Stimulated activated naive CD8-positive, alpha-beta T cell treated with anti-CD3 and anti-CD28 coated beads, Interleukin-15, amount 100 ng/mL, for 72 hours (primary cell): ENCODE results near the gene PNP.
A peak's percentile ranks its signal among the peaks of the same experiment; 100 is the strongest.

Experiments
- ATAC-seq: fragments of 150-1000 bp; cut with Tn5 transposase; 2 replicates; pipeline ENCODE4 v1.10.0; 2021; ENCODE audit warnings: mild to moderate bottlenecking, moderate library complexity
- DNase-seq, 2 donors: peaks; one replicate each; pipeline ENCODE4 v3.0.0; 2021 to 2022
- H3K27ac Mint-ChIP-seq, 2 donors: one replicate each; pipeline ENCODE4 v1.8.0; 2022; ENCODE audit warnings: mild to moderate bottlenecking in 2 of 2, mixed read lengths in 2 of 2, moderate library complexity in 2 of 2
- H3K27me3 Mint-ChIP-seq: one replicate; pipeline ENCODE4 v1.8.0; 2022; ENCODE audit warnings: mixed read lengths
- H3K4me1 Mint-ChIP-seq: one replicate; pipeline ENCODE4 v1.8.0; 2022; ENCODE audit warnings: mild to moderate bottlenecking, mixed read lengths
- H3K4me3 Mint-ChIP-seq, 2 donors: one replicate each; pipeline ENCODE4 v1.8.0; 2022; ENCODE audit warnings: mild to moderate bottlenecking in 2 of 2, mixed read lengths in 2 of 2, moderate library complexity in 1 of 2
- H3K9me3 Mint-ChIP-seq, 2 donors: one replicate each; pipeline ENCODE4 v1.8.0; 2022; ENCODE audit warnings: mixed read lengths in 2 of 2

PNP gene

GRCh38 chr14:20470603-20470901 is 1.3 kb downstream of the PNP start:
- ATAC-seq (no peak), DNase-seq (no peak)
- H3K27me3 Mint-ChIP-seq, result no peaks in the 10 kb centered on the region
- peak overlapping the region; percentile 97 to 98 for H3K27ac Mint-ChIP-seq
- peak overlapping the region; percentile 96 for H3K4me3 Mint-ChIP-seq
- H3K9me3 Mint-ChIP-seq, result no peaks in the 10 kb centered on the region
- H3K4me1 Mint-ChIP-seq, result peaks cover 60% of the 10 kb centered on the region

GRCh38 chr14:20472536-20473169 is 3.4 kb downstream of the PNP start:
- peak overlapping the region; percentile 27 to 96 for H3K4me3 Mint-ChIP-seq
- H3K9me3 Mint-ChIP-seq, result no peaks in the 10 kb centered on the region
- H3K4me1 Mint-ChIP-seq, result peaks cover 78% of the 10 kb centered on the region
- H3K27ac Mint-ChIP-seq, result peak overlapping the region; percentile 81 to 95
- no peaks in the 10 kb centered on the region for H3K27me3 Mint-ChIP-seq
- ATAC-seq, result no peak
- no peak for DNase-seq

- Mint-ChIP-seq H3K27me3 (no peaks in the 10 kb centered on the region), H3K4me3 (peak overlapping the region in 1 of 2 donors; percentile 57), H3K9me3 (no peaks in the 10 kb centered on the region), H3K27ac (peak overlapping the region; percentile 94), H3K4me1 (peaks cover 68% of the 10 kb centered on the region)
- ATAC-seq, result no peak
- DNase-seq, result no peak
Observed at GRCh38 chr14:20476776-20477175, 7.6 kb downstream of the PNP start.

GRCh38 chr14:20477211-20477876 is 8.1 kb downstream of the PNP start:
- Mint-ChIP-seq H3K4me3 (peak overlapping the region; percentile 42 to 57), H3K9me3 (no peaks in the 10 kb centered on the region), H3K27me3 (no peaks in the 10 kb centered on the region), H3K4me1 (peaks cover 68% of the 10 kb centered on the region), H3K27ac (peak overlapping the region; percentile 90 to 94)
- peak; percentile 79 for ATAC-seq
- DNase-seq, result no peak

- H3K27ac Mint-ChIP-seq, result no peak overlapping the region
- H3K4me1 Mint-ChIP-seq, result peaks cover 56% of the 10 kb centered on the region
- H3K4me3 Mint-ChIP-seq, result no peak overlapping the region
- DNase-seq (no peak), ATAC-seq (no peak)
- no peaks in the 10 kb centered on the region for H3K9me3 Mint-ChIP-seq
- no peaks in the 10 kb centered on the region for H3K27me3 Mint-ChIP-seq
Observed at GRCh38 chr14:20478894-20479293, 9.7 kb downstream of the PNP start.

- H3K27me3 Mint-ChIP-seq, result no peaks in the 10 kb centered on the region
- H3K4me3 Mint-ChIP-seq, result no peak overlapping the region
Observed at GRCh38 chr14:20482382-20482781, 13.2 kb downstream of the PNP start.

GRCh38 chr14:20485900-20486299 is 16.7 kb downstream of the PNP start:
- H3K4me1 Mint-ChIP-seq, result peaks cover 45% of the 10 kb centered on the region
- no peak overlapping the region for H3K4me3 Mint-ChIP-seq
- H3K27ac Mint-ChIP-seq, result no peak overlapping the region
- no peak for ATAC-seq
- DNase-seq, result no peak
- H3K9me3 Mint-ChIP-seq, result no peaks in the 10 kb centered on the region
- H3K27me3 Mint-ChIP-seq, result no peaks in the 10 kb centered on the region

More at GRCh38 chr14:20482382-20482781, 13.2 kb downstream of the PNP start:
- no peak for DNase-seq
- Mint-ChIP-seq H3K4me1 (peaks cover 39% of the 10 kb centered on the region), H3K9me3 (no peaks in the 10 kb centered on the region), H3K27ac (peak overlapping the region in 1 of 2 donors; percentile 8)
- no peak for ATAC-seq

GRCh38 chr14:20486684-20487395 is 17.6 kb downstream of the PNP start:
- H3K27me3 Mint-ChIP-seq, result no peaks in the 10 kb centered on the region
- DNase-seq (no peak), ATAC-seq (no peak)
- H3K4me3 Mint-ChIP-seq, result peak overlapping the region; percentile 30 to 53
- H3K27ac Mint-ChIP-seq, result peak overlapping the region in 1 of 2 donors; percentile 47
- no peaks in the 10 kb centered on the region for H3K9me3 Mint-ChIP-seq
- H3K4me1 Mint-ChIP-seq, result peaks cover 52% of the 10 kb centered on the region

GRCh38 chr14:20487396-20487725 is 18.2 kb downstream of the PNP start:
- DNase-seq (no peak), ATAC-seq (no peak)
- no peaks in the 10 kb centered on the region for H3K27me3 Mint-ChIP-seq
- peaks cover 48% of the 10 kb centered on the region for H3K4me1 Mint-ChIP-seq
- H3K4me3 Mint-ChIP-seq, result peak overlapping the region in 1 of 2 donors; percentile 53
- no peak overlapping the region for H3K27ac Mint-ChIP-seq
- H3K9me3 Mint-ChIP-seq, result no peaks in the 10 kb centered on the region

- H3K27ac Mint-ChIP-seq, result peak overlapping the region; percentile 49 to 55
- ATAC-seq (peak; percentile 52), DNase-seq (no peak)
- peaks cover 56% of the 10 kb centered on the region for H3K4me1 Mint-ChIP-seq
- no peaks in the 10 kb centered on the region for H3K9me3 Mint-ChIP-seq
- H3K27me3 Mint-ChIP-seq, result no peaks in the 10 kb centered on the region
- H3K4me3 Mint-ChIP-seq, result peak overlapping the region; percentile 34 to 69
Observed at GRCh38 chr14:20489093-20489994, 20.1 kb downstream of the PNP start.

- DNase-seq, result no peak
- ATAC-seq, result no peak
- H3K27ac Mint-ChIP-seq, result peak overlapping the region in 1 of 2 donors; percentile 94
- no peaks in the 10 kb centered on the region for H3K27me3 Mint-ChIP-seq
- H3K4me1 Mint-ChIP-seq, result peaks cover 62% of the 10 kb centered on the region
- peaks cover 0 to 8% of the 10 kb centered on the region in 2 donors for H3K9me3 Mint-ChIP-seq
- H3K4me3 Mint-ChIP-seq, result peak overlapping the region; percentile 44 to 81
Observed at GRCh38 chr14:20490563-20490962, 21.4 kb downstream of the PNP start.

GRCh38 chr14:20492486-20492885 is 23.3 kb downstream of the PNP start:
- no peaks in the 10 kb centered on the region for H3K27me3 Mint-ChIP-seq
- ATAC-seq (no peak), DNase-seq (no peak)
- peaks cover 58% of the 10 kb centered on the region for H3K4me1 Mint-ChIP-seq
- H3K27ac Mint-ChIP-seq, result peak overlapping the region in 1 of 2 donors; percentile 67
- peaks cover 0 to 14% of the 10 kb centered on the region in 2 donors for H3K9me3 Mint-ChIP-seq
- no peak overlapping the region for H3K4me3 Mint-ChIP-seq

- H3K27ac Mint-ChIP-seq, result peak overlapping the region in 1 of 2 donors; percentile 91
- peaks cover 0 to 14% of the 10 kb centered on the region in 2 donors for H3K9me3 Mint-ChIP-seq
- no peak for DNase-seq
- peak overlapping the region in 1 of 2 donors; percentile 44 for H3K4me3 Mint-ChIP-seq
- no peak for ATAC-seq
- no peaks in the 10 kb centered on the region for H3K27me3 Mint-ChIP-seq
- peaks cover 57% of the 10 kb centered on the region for H3K4me1 Mint-ChIP-seq
Observed at GRCh38 chr14:20493634-20494033, 24.4 kb downstream of the PNP start.

- no peaks in the 10 kb centered on the region for H3K27me3 Mint-ChIP-seq
- peaks cover 54% of the 10 kb centered on the region for H3K4me1 Mint-ChIP-seq
- DNase-seq (no peak), ATAC-seq (peak; percentile 63)
- peaks cover 0 to 14% of the 10 kb centered on the region in 2 donors for H3K9me3 Mint-ChIP-seq
- H3K27ac Mint-ChIP-seq, result no peak overlapping the region
- H3K4me3 Mint-ChIP-seq, result peak overlapping the region; percentile 47 to 55
Observed at GRCh38 chr14:20494935-20495766, 25.9 kb downstream of the PNP start.
